ENCODE results near the gene PPFIA4. TPM values are rescaled to one million over a fixed set of nuclear protein-coding genes. Genes with fewer than 3 reads are reported as not detected.

Gene PPFIA4
- polyA plus RNA-seq, 4 donors = 0.27 to 1.2 (median 0.54) TPM; not detected in 1

GRCh38 chr1:203028067-203028783 lies 1.9 kb downstream of the PPFIA4 start:
- 80 to 86% (median 82%) methylated on average over 9 of the region's 9 CpGs for WGBS, 3 donors
- Histone ChIP-seq H3K36me3 (ENCODE audit: control insufficient read depth in 3 of 3, insufficient read depth in 2 of 3, low read depth in 1 of 3, low read length in 3 of 3) (peaks cover 0 to 7% (median 3%) of the 10 kb centered on the region in 3 donors), H3K4me3 (ENCODE audit: low read depth in 1 of 3, low read length in 3 of 3) (no peak overlapping the region), H3K4me1 (ENCODE audit: control insufficient read depth in 3 of 3, insufficient read depth in 2 of 3, low read depth in 1 of 3, low read length in 2 of 3) (peaks cover 0 to 9% (median 3%) of the 10 kb centered on the region in 3 donors), H3K27ac (ENCODE audit: low read depth in 1 of 3, low read length in 2 of 3) (no peak overlapping the region), H3K9me3 (ENCODE audit: control insufficient read depth in 2 of 2, insufficient read depth in 1 of 2, low read depth in 1 of 2, low read length in 1 of 2) (peaks cover 0 to 4% of the 10 kb centered on the region in 2 donors), H3K27me3 (ENCODE audit: control insufficient read depth in 3 of 3, insufficient read depth in 3 of 3, low read length in 3 of 3) (peaks cover 0 to 26% (median 5%) of the 10 kb centered on the region in 3 donors)
- DNase-seq (no peak), FAIRE-seq (no peak)

- DNase-seq (no peak), FAIRE-seq (no peak)
- no peak overlapping the region for H3K4me3 ChIP-seq (ENCODE audit: low read depth in 1 of 3, low read length in 3 of 3)
- H3K36me3 ChIP-seq (ENCODE audit: control insufficient read depth in 3 of 3, insufficient read depth in 2 of 3, low read depth in 1 of 3, low read length in 3 of 3) = peaks cover 0 to 6% (median 2%) of the 10 kb centered on the region in 3 donors
- no peak overlapping the region for H3K27ac ChIP-seq (ENCODE audit: low read depth in 1 of 3, low read length in 2 of 3)
- H3K9me3 ChIP-seq (ENCODE audit: control insufficient read depth in 2 of 2, insufficient read depth in 1 of 2, low read depth in 1 of 2, low read length in 1 of 2) = peaks cover 0 to 4% of the 10 kb centered on the region in 2 donors
- H3K27me3 ChIP-seq (ENCODE audit: control insufficient read depth in 3 of 3, insufficient read depth in 3 of 3, low read length in 3 of 3) = peaks cover 0 to 26% (median 5%) of the 10 kb centered on the region in 3 donors
- WGBS, 3 donors = 70 to 75% (median 74%) methylated on average over 13 of the region's 13 CpGs
- peaks cover 0 to 9% (median 3%) of the 10 kb centered on the region in 3 donors for H3K4me1 ChIP-seq (ENCODE audit: control insufficient read depth in 3 of 3, insufficient read depth in 2 of 3, low read depth in 1 of 3, low read length in 2 of 3)
Measured at GRCh38 chr1:203028784-203029553, 2.7 kb downstream of the PPFIA4 start.

GRCh38 chr1:203031467-203031866 lies 5.2 kb downstream of the PPFIA4 start:
- H3K9me3 ChIP-seq (ENCODE audit: control insufficient read depth in 2 of 2, insufficient read depth in 1 of 2, low read depth in 1 of 2, low read length in 1 of 2) = no peaks in the 10 kb centered on the region
- no peak overlapping the region for H3K4me3 ChIP-seq (ENCODE audit: low read depth in 1 of 3, low read length in 3 of 3)
- no peaks in the 10 kb centered on the region for H3K36me3 ChIP-seq (ENCODE audit: control insufficient read depth in 3 of 3, insufficient read depth in 2 of 3, low read depth in 1 of 3, low read length in 3 of 3)
- FAIRE-seq (no peak), DNase-seq (no peak)
- peaks cover 0 to 8% (median 3%) of the 10 kb centered on the region in 3 donors for H3K4me1 ChIP-seq (ENCODE audit: control insufficient read depth in 3 of 3, insufficient read depth in 2 of 3, low read depth in 1 of 3, low read length in 2 of 3)
- H3K27ac ChIP-seq (ENCODE audit: low read depth in 1 of 3, low read length in 2 of 3) = no peak overlapping the region
- H3K27me3 ChIP-seq (ENCODE audit: control insufficient read depth in 3 of 3, insufficient read depth in 3 of 3, low read length in 3 of 3) = peaks cover 0 to 23% (median 5%) of the 10 kb centered on the region in 3 donors
- 47 to 74% (median 73%) methylated on average over 6 of the region's 6 CpGs for WGBS, 3 donors

GRCh38 chr1:203033287-203033686 lies 7.0 kb downstream of the PPFIA4 start:
- FAIRE-seq (no peak), DNase-seq (no peak)
- Histone ChIP-seq H3K27ac (ENCODE audit: low read depth in 1 of 3, low read length in 2 of 3) (no peak overlapping the region), H3K4me1 (ENCODE audit: control insufficient read depth in 3 of 3, insufficient read depth in 2 of 3, low read depth in 1 of 3, low read length in 2 of 3) (no peaks in the 10 kb centered on the region), H3K4me3 (ENCODE audit: low read depth in 1 of 3, low read length in 3 of 3) (no peak overlapping the region), H3K9me3 (ENCODE audit: control insufficient read depth in 2 of 2, insufficient read depth in 1 of 2, low read depth in 1 of 2, low read length in 1 of 2) (no peaks in the 10 kb centered on the region), H3K36me3 (ENCODE audit: control insufficient read depth in 3 of 3, insufficient read depth in 2 of 3, low read depth in 1 of 3, low read length in 3 of 3) (no peaks in the 10 kb centered on the region), H3K27me3 (ENCODE audit: control insufficient read depth in 3 of 3, insufficient read depth in 3 of 3, low read length in 3 of 3) (peaks cover 0 to 9% (median 0%) of the 10 kb centered on the region in 3 donors)
- 79 to 93% (median 87%) methylated on average over 2 of the region's 2 CpGs for WGBS, 3 donors

GRCh38 chr1:203033917-203034316 lies 7.6 kb downstream of the PPFIA4 start:
- Histone ChIP-seq H3K27ac (ENCODE audit: low read depth in 1 of 3, low read length in 2 of 3) (no peak overlapping the region), H3K4me3 (ENCODE audit: low read depth in 1 of 3, low read length in 3 of 3) (no peak overlapping the region), H3K9me3 (ENCODE audit: control insufficient read depth in 2 of 2, insufficient read depth in 1 of 2, low read depth in 1 of 2, low read length in 1 of 2) (no peaks in the 10 kb centered on the region), H3K4me1 (ENCODE audit: control insufficient read depth in 3 of 3, insufficient read depth in 2 of 3, low read depth in 1 of 3, low read length in 2 of 3) (no peaks in the 10 kb centered on the region), H3K27me3 (ENCODE audit: control insufficient read depth in 3 of 3, insufficient read depth in 3 of 3, low read length in 3 of 3) (peaks cover 0 to 5% (median 0%) of the 10 kb centered on the region in 3 donors), H3K36me3 (ENCODE audit: control insufficient read depth in 3 of 3, insufficient read depth in 2 of 3, low read depth in 1 of 3, low read length in 3 of 3) (no peaks in the 10 kb centered on the region)
- 83 to 91% (median 91%) methylated on average over 2 of the region's 2 CpGs for WGBS, 3 donors
- no peak for FAIRE-seq
- DNase-seq = no peak

- H3K9me3 ChIP-seq (ENCODE audit: control insufficient read depth in 2 of 2, insufficient read depth in 1 of 2, low read depth in 1 of 2, low read length in 1 of 2) = no peaks in the 10 kb centered on the region
- H3K4me1 ChIP-seq (ENCODE audit: control insufficient read depth in 3 of 3, insufficient read depth in 2 of 3, low read depth in 1 of 3, low read length in 2 of 3) = no peaks in the 10 kb centered on the region
- H3K36me3 ChIP-seq (ENCODE audit: control insufficient read depth in 3 of 3, insufficient read depth in 2 of 3, low read depth in 1 of 3, low read length in 3 of 3) = no peaks in the 10 kb centered on the region
- no peak overlapping the region for H3K4me3 ChIP-seq (ENCODE audit: low read depth in 1 of 3, low read length in 3 of 3)
- no peak overlapping the region for H3K27ac ChIP-seq (ENCODE audit: low read depth in 1 of 3, low read length in 2 of 3)
- WGBS, 3 donors = 68 to 81% (median 79%) methylated on average over 10 of the region's 10 CpGs
- DNase-seq (no peak), FAIRE-seq (no peak)
- peaks cover 0 to 5% (median 0%) of the 10 kb centered on the region in 3 donors for H3K27me3 ChIP-seq (ENCODE audit: control insufficient read depth in 3 of 3, insufficient read depth in 3 of 3, low read length in 3 of 3)
Measured at GRCh38 chr1:203034422-203035110, 8.3 kb downstream of the PPFIA4 start.

GRCh38 chr1:203035111-203036000 lies 9.1 kb downstream of the PPFIA4 start:
- Histone ChIP-seq H3K27ac (ENCODE audit: low read depth in 1 of 3, low read length in 2 of 3) (no peak overlapping the region), H3K36me3 (ENCODE audit: control insufficient read depth in 3 of 3, insufficient read depth in 2 of 3, low read depth in 1 of 3, low read length in 3 of 3) (no peaks in the 10 kb centered on the region), H3K27me3 (ENCODE audit: control insufficient read depth in 3 of 3, insufficient read depth in 3 of 3, low read length in 3 of 3) (peaks cover 0 to 5% (median 0%) of the 10 kb centered on the region in 3 donors), H3K4me3 (ENCODE audit: low read depth in 1 of 3, low read length in 3 of 3) (no peak overlapping the region), H3K4me1 (ENCODE audit: control insufficient read depth in 3 of 3, insufficient read depth in 2 of 3, low read depth in 1 of 3, low read length in 2 of 3) (no peaks in the 10 kb centered on the region), H3K9me3 (ENCODE audit: control insufficient read depth in 2 of 2, insufficient read depth in 1 of 2, low read depth in 1 of 2, low read length in 1 of 2) (no peaks in the 10 kb centered on the region)
- FAIRE-seq = no peak
- 77 to 80% (median 80%) methylated on average over 15 of the region's 15 CpGs for WGBS, 3 donors
- DNase-seq = no peak
